ENCODE measurements around the gene TTC7B. TPM values are rescaled to one million over a fixed set of nuclear protein-coding genes. Genes with fewer than 3 reads are reported as not detected.

TTC7B gene
- total and polyA plus RNA-seq, 2 donors (not counting 1 experiment from before 2014, with no cell fraction given) = 0.36 to 3.2 TPM

DNA sequence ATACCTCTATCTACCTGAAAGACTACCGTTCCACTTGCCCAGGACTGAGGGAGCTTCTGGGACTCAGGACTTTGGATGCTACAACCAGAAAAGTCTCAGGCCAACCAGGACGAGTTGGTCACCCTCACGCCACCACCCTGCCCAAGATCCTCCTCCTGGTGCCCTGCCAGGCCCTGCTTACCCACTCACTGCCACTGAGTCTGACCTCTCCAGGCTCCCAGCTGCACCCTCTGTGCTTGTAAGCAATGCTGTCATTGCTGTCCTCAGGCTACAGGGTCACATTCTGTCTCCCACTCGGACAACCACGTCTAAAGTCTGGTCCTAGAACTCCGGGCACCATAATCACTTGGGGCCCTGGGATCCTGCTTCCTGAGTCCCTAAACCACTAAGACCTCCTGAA lies 9.2 kb downstream of the TTC7B start:
- ChIA-PET POLR2A (no interaction called here), CTCF (no interaction called here)
- Histone ChIP-seq H3K4me2 (replicated peaks; ENCODE audit: low read depth, low read length, poor library complexity, severe bottlenecking) (no peak overlapping the region), H3K4me1 (ENCODE audit: control insufficient read depth in 2 of 2, insufficient read depth in 2 of 2, low read length in 2 of 2) (no peaks in the 10 kb centered on the region), H3K4me3 (ENCODE audit: control extremely low read depth in 1 of 5, extremely low read depth in 1 of 5, insufficient read depth in 1 of 5, low read depth in 2 of 5, low read length in 4 of 5) (no peak overlapping the region), H3K9me3 (ENCODE audit: control extremely low read depth in 1 of 3, control insufficient read depth in 2 of 3, insufficient read depth in 1 of 3, low read length in 2 of 3) (no peaks in the 10 kb centered on the region), H3K27me3 (replicated peaks in 1 of 4; ENCODE audit: control extremely low read depth in 1 of 4, control insufficient read depth in 3 of 4, insufficient read depth in 4 of 4, low read length in 3 of 4) (no peaks in the 10 kb centered on the region), H3K27ac (ENCODE audit: low read length in 2 of 2) (no peak overlapping the region), H2AFZ (ENCODE audit: insufficient read depth, low read depth, low read length, poor library complexity, severe bottlenecking) (no peak overlapping the region), H3K9ac (ENCODE audit: low read length) (no peak overlapping the region), H4K20me1 (ENCODE audit: control insufficient read depth, insufficient read depth, low read length, poor library complexity, severe bottlenecking) (no peaks in the 10 kb centered on the region), H3K36me3 (replicated peaks in 1 of 2; ENCODE audit: control extremely low read depth in 1 of 2, control insufficient read depth in 1 of 2, extremely low read depth in 1 of 2, insufficient read depth in 2 of 2, low read length in 1 of 2) (no peaks in the 10 kb centered on the region), H3K79me2 (ENCODE audit: control insufficient read depth, insufficient read depth, low read length) (no peaks in the 10 kb centered on the region)
- H3K4me3 Mint-ChIP-seq = no peak overlapping the region
- H3K4me1 Mint-ChIP-seq = no peaks in the 10 kb centered on the region
- ATAC-seq (ENCODE audit: low read depth) (no peak), DNase-seq (no peak)
- H3K9me3 Mint-ChIP-seq (ENCODE audit: insufficient read depth) = no peaks in the 10 kb centered on the region
- no peak overlapping the region for H3K27ac Mint-ChIP-seq
- 81% methylated on average over 6 of the region's 6 CpGs for WGBS (ENCODE audit: insufficient coverage)
- H3K27me3 Mint-ChIP-seq = peaks cover 5% of the 10 kb centered on the region
- intact Hi-C loops (cut with micrococcal nuclease) = no loop called here
- TF ChIP-seq EZH2 (IDR thresholded peaks at IDR 0.05; ENCODE audit: borderline replicate concordance, insufficient read depth, low read depth, low read length, poor library complexity, severe bottlenecking) = no peak
- TF ChIP-seq, protein P1, sequence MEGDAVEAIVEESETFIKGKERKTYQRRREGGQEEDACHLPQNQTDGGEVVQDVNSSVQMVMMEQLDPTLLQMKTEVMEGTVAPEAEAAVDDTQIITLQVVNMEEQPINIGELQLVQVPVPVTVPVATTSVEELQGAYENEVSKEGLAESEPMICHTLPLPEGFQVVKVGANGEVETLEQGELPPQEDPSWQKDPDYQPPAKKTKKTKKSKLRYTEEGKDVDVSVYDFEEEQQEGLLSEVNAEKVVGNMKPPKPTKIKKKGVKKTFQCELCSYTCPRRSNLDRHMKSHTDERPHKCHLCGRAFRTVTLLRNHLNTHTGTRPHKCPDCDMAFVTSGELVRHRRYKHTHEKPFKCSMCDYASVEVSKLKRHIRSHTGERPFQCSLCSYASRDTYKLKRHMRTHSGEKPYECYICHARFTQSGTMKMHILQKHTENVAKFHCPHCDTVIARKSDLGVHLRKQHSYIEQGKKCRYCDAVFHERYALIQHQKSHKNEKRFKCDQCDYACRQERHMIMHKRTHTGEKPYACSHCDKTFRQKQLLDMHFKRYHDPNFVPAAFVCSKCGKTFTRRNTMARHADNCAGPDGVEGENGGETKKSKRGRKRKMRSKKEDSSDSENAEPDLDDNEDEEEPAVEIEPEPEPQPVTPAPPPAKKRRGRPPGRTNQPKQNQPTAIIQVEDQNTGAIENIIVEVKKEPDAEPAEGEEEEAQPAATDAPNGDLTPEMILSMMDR (IDR thresholded peaks at IDR 0.05) = no peak

DNA sequence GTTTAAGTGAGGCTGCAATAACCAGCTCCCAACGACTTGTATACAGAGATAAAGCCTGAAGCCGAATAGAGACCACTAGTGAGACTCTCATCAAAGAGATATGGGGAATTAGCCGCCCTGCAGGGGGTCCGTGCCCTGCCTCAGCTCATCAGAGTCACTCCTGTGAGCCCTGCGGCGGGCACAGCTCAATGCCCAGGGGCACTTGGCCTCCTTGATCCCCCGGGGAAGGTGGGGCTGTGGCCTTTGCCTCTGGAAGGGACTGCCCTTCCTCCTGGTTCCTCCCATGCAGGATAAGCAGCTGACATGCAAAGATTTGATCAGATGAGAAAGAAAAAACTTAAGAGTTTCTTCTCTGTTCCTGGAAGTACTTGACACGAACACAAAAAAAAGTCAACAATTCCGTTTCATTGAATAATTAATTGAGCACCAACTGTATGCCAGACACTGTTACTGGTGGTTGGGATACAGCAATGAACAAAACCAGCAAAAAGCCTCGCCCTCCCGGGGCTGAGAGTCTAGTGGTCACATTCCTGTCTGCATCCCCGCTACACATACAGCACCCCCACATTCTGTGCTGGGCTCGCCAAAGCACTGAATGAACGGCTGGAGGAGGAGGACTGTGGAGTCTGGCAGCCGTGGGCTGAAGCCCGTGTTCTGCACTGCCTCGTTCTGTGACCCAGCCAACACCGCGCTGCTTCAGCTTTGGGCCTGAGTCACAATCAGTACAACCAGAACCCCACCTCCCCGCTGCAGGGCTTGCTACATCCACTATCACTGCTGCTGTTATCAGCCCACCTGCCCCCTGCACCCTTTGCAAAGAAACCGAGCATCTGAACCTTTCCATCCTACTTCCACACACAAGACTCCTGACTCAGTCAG lies 10.3 kb downstream of the TTC7B start:
- H3K9ac ChIP-seq (ENCODE audit: low read length) = no peak overlapping the region
- 88% methylated on average over 15 of the region's 21 CpGs for WGBS (ENCODE audit: insufficient coverage)
- Mint-ChIP-seq H3K4me3 (no peak overlapping the region), H3K27ac (no peak overlapping the region), H3K9me3 (ENCODE audit: insufficient read depth) (no peaks in the 10 kb centered on the region), H3K27me3 (peaks cover 6% of the 10 kb centered on the region), H3K4me1 (no peaks in the 10 kb centered on the region)
- no peak overlapping the region for H3K4me3 ChIP-seq (ENCODE audit: control extremely low read depth in 1 of 5, extremely low read depth in 1 of 5, insufficient read depth in 1 of 5, low read depth in 2 of 5, low read length in 4 of 5)
- H3K27me3 ChIP-seq (replicated peaks in 1 of 4; ENCODE audit: control extremely low read depth in 1 of 4, control insufficient read depth in 3 of 4, insufficient read depth in 4 of 4, low read length in 3 of 4) = no peaks in the 10 kb centered on the region
- no peaks in the 10 kb centered on the region for H3K79me2 ChIP-seq (ENCODE audit: control insufficient read depth, insufficient read depth, low read length)
- no peak overlapping the region for H2AFZ ChIP-seq (ENCODE audit: insufficient read depth, low read depth, low read length, poor library complexity, severe bottlenecking)
- ChIA-PET CTCF (no interaction called here), POLR2A (no interaction called here)
- no peak overlapping the region for H3K27ac ChIP-seq (ENCODE audit: low read length in 2 of 2)
- peaks cover 0 to 2% of the 10 kb centered on the region in 2 donors for H3K4me1 ChIP-seq (ENCODE audit: control insufficient read depth in 2 of 2, insufficient read depth in 2 of 2, low read length in 2 of 2)
- TF ChIP-seq EZH2 (IDR thresholded peaks at IDR 0.05; ENCODE audit: borderline replicate concordance, insufficient read depth, low read depth, low read length, poor library complexity, severe bottlenecking) = no peak
- TF ChIP-seq, protein P1 (IDR thresholded peaks at IDR 0.05) = no peak
- no peaks in the 10 kb centered on the region for H4K20me1 ChIP-seq (ENCODE audit: control insufficient read depth, insufficient read depth, low read length, poor library complexity, severe bottlenecking)
- ATAC-seq (ENCODE audit: low read depth) = no peak
- no peak overlapping the region for H3K4me2 ChIP-seq (replicated peaks; ENCODE audit: low read depth, low read length, poor library complexity, severe bottlenecking)
- no peaks in the 10 kb centered on the region for H3K9me3 ChIP-seq (ENCODE audit: control extremely low read depth in 1 of 3, control insufficient read depth in 2 of 3, insufficient read depth in 1 of 3, low read length in 2 of 3)
- intact Hi-C loops (cut with micrococcal nuclease) = no loop called here
- no peaks in the 10 kb centered on the region for H3K36me3 ChIP-seq (replicated peaks in 1 of 2; ENCODE audit: control extremely low read depth in 1 of 2, control insufficient read depth in 1 of 2, extremely low read depth in 1 of 2, insufficient read depth in 2 of 2, low read length in 1 of 2)
- no peak for DNase-seq
